Suppressor macrophage treated with lipopolysaccharide for 1 hour (primary cell): ENCODE results near the gene MRPL11.
A peak's percentile ranks its signal among the peaks of the same experiment; 100 is the strongest.

ENCODE experiments used
- DNase-seq, 3 donors: peaks; one replicate each; pipeline ENCODE4 v3.0.0-alpha.2; 2020 to 2022

MRPL11 gene

DNA sequence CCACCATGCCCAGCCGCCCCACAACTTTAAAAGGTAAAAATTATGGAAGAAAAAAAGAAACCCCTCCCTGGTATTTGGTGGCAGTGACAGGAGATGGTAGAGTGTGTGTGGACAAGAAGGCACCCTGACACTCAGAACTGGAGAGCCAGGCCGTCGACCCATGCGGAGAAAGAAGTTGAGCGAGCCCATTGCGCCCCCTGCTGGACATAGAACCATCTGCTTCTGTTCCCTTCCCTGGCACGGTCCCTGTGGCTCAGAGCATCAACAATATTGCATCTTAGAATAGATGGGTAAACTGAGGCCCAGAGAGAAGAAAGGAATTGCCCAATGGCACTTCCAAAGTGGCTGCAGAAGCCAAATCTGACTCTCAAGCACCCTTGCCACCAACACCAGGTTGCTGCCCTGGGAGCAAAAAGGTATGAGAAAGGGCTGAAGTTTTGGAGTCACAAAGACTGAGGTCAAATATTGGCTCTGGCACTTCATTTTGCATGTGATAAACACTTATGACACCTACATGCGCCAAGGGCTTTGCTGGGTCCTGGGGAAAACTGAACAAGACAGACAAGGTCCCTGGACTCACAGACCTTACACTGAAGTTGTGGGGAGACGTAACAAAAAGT lies 8.6 kb downstream of the MRPL11 start:
- DNase-seq: peak; percentile 84 to 94 (median 89)

- DNase-seq: no peak
Measured at GRCh38 chr11:66428933-66429332, 9.7 kb downstream of the MRPL11 start.

DNA sequence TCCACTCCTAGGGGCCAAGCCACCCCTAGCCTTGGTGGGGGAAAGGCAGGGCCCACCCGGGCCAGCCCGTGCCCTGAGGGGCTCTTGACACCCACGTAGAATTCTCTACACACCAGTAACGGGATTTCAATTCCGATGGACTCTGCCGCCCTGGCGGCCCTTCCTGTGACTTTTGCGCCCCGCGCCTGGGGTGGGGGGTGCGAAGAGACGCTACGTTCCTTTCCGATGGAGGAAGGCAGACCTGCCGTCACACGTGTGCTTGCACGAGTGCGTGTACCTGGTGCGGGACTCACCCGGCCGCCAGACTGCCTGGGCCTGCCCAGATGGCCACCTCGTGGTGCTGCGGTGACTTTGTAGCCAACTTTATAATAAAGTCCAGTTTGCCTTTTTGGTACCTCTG lies 12.3 kb downstream of the MRPL11 start:
- DNase-seq: no peak

GRCh38 chr11:66421492-66422205 lies 17.0 kb downstream of the MRPL11 start:
- peak; percentile 84 to 92 (median 88) for DNase-seq

- no peak for DNase-seq
Measured at GRCh38 chr11:66420671-66421476, 17.8 kb downstream of the MRPL11 start, which contains the start of gene NPAS4. NPAS4 (plus strand) TSS chr11:66421035; CDS start chr11:66421180, 145 bp downstream.

GRCh38 chr11:66419825-66420224 lies 18.8 kb downstream of the MRPL11 start:
- DNase-seq: peak in 1 of 3 donors; percentile 27

DNA sequence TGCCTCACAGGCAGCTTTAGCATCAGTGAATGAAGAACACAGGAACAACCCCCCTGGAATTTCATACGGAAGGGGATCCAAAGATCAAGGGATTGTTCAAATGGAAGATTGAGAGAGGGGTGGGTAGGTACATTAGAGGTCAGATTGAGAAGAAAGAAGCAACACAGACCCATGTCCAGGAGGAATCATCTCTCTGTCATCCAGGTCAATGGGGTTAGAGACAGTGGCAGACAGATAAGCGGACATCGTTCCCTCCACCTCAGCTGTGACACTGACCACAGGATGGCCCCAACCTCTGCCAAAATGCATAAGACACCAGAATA lies 19.7 kb downstream of the MRPL11 start:
- no peak for DNase-seq

- peak; percentile 88 to 89 (median 89) for DNase-seq
Measured at GRCh38 chr11:66418168-66418985, 20.3 kb downstream of the MRPL11 start.

DNA sequence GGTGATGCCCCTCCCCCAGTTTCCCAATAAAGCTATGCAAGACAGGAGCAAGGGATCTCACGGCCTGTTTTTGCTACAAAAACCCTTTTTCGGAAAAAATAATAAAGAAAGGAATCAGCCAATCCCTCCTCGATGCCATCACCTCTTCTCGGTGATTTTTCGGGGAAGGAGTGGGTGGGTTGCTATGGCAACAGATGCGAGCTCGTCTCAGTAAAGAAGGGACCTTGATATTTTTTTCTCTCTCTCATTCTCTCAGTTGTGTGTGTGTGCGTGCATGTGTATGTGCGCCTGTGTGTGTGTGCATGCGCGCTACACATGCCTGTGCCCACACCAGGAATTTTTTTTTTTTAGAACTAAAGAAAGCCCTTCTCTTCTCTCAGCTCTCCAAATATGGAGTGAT lies 21.6 kb downstream of the MRPL11 start:
- DNase-seq: no peak

DNA sequence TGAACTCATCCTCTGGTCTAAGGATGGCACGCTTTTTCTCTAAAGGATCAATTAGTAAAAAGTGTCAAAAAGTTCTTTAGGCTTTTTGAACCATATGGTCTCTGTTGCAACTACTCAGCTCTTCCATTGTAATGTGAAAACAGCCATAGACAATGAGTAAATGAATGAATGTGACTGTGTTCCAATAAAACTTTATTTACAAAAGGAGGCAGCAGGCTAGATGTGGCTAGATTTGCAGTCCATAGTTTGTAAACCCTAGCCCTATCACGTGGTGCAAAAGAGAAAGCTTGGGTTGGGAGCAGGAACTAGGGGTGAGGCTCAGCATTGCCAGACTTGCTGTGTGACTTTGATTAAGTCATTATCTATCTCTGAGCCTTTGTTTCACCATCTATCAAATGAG lies 23.2 kb downstream of the MRPL11 start:
- DNase-seq: no peak

DNA sequence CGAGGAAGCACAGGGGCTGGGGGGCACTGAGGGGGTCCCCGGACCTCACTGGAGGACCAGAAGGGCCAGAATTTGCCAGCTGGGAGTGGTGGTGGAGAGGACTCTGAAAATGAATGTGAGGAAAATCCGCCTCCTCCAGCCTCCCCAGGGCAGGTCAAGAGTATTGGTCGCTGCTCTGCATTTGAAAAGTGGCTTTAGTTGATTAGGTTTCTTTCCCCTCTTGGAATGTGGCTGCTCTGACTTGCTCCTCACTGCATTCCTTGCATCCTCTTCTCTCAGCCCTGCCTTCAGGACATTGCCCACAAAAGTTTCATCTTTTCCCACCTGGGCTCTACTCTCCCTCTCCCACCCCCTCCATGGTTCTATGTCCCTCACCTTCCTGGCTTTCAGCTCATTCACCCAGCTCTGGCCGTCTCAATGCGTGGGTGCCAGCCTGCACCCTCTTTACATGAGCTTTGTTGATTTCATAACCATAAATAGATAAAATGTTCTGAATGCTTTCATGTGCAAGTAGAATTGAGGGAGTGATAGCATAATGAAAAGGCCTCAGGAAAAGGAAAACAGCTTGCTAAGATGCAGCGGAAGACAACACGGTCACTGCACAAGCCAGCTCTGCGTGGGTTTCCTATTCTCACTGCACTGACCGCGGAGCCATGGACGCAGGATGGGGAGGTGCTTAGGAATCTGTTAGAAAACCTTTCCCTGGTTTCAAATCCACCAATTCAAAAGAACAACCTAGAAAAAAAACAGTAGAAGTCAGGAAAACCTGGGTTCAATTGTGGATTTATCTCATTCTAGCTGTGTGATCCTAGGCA lies 24.3 kb downstream of the MRPL11 start:
- DNase-seq: no peak

DNA sequence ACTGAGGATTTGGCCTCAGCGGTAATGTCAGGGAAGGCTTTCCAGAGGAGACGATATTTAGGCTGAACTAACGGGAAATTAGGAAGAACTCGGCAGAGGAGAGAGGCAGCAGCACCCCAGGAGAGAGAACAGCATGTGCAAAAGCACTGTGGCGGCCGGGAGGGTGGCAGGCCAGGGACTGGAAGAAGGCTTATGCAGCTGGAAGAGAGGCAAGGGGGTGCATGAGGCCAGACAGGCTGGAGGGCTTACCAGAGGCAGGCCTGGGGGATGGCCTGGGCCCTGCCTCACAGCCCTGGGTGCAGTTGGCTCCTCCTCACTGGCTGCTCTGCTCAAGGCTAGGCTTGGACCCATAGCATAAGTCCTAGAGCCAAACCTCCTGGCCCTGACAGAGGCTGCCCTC lies 25.5 kb downstream of the MRPL11 start:
- no peak for DNase-seq

- DNase-seq: no peak
Measured at GRCh38 chr11:66412110-66412509, 26.5 kb downstream of the MRPL11 start.

DNA sequence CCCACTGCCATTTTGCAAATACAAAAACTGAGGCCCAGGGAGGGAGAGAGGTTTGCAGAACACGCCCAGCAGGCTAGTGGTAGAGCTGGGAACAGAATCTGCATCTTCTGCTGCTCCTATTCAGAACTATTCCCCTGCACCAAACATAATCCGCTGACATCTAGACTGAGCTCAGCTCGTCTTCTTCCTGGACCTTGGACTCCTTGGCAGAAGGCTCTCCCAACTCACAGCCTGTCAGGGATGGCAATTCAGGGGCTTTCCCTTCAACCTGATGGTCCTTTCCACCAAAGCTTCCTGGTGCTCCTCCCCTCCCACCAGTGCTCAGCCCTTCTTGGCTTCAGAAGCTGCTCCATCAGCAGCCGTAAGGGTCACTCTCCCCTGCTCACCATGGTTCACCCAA lies 27.3 kb downstream of the MRPL11 start:
- no peak for DNase-seq

GRCh38 chr11:66410191-66410590 lies 28.5 kb downstream of the MRPL11 start:
- no peak for DNase-seq

DNA sequence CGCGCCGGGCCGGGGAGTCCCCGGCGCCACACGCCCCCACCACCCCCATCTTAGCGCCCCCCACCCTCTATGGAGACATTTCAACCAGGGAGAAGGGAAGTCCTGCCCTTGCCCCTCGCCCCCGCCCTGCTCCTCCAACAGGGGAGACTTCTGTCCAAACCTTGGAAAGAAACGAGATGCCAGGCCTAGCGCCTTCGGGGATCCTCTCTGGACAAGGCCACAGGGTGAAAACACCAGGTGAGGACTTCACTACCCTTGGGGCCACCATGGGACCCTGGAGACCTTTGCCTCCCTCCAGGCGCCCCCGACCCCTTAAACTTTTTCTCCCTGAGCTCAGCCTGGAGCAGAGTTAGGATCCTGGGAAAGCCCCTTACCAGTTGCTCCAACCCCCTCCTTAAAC lies 29.4 kb downstream of the MRPL11 start:
- no peak for DNase-seq

DNA sequence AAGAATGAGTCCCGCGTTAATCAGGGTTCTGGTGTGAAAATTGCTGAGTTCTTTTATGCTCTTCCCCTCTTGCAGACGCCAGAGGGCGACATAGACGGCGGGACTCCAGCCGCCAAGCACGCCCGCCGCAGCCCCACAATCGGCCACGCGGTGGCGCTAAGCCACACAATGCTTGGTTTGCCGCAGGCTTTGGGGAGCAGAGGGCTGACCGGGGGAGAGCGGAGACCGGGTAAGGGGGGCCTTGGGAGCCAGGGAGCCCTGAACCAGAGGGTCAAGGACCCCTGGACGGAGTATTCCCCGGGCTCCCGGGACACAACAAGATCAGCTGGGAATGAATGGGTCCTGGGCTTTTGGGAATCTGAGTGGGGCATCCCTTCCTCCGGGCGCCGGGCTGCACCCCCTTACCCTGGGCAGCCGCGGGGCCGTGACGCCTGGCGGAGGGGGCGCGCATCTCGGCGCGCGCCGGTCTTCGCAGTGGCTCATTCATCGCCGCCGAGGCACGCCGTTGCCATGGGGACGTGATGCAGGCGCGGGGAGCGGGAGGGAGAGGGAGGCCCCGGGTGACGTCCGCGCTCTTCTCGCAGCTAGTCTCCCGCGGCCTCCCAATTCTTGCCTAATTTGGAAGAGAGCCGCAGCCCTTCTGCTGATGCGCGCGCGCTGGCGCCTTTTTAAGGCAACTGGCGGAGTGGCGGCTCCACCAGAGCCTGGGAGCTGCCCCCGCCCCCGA lies 30.0 kb downstream of the MRPL11 start:
- DNase-seq: peak; percentile 90 to 95 (median 94)

- no peak for DNase-seq
Measured at GRCh38 chr11:66407651-66408050, 31.0 kb downstream of the MRPL11 start.

- no peak for DNase-seq
Measured at GRCh38 chr11:66393954-66394353, 44.7 kb downstream of the MRPL11 start.

DNA sequence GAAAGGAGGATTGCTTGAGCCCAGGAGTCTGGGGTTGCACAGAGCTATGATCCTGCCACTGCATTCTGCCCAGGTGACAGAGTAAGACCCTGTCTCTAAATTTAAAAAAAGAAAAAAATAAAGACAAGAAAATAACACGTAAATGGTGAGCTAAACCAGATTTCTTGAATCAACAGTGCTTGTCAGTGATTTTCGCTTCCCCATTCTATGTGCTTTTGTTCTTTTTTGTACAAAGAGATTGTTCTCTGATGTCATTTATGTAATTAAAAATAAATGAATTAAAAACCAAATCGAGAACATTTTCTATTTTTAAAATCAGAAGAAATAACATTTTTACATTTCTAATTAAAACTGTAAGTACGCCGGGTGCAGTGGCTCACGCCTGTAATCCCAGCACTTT lies 47.3 kb downstream of the MRPL11 start:
- DNase-seq: no peak

DNA sequence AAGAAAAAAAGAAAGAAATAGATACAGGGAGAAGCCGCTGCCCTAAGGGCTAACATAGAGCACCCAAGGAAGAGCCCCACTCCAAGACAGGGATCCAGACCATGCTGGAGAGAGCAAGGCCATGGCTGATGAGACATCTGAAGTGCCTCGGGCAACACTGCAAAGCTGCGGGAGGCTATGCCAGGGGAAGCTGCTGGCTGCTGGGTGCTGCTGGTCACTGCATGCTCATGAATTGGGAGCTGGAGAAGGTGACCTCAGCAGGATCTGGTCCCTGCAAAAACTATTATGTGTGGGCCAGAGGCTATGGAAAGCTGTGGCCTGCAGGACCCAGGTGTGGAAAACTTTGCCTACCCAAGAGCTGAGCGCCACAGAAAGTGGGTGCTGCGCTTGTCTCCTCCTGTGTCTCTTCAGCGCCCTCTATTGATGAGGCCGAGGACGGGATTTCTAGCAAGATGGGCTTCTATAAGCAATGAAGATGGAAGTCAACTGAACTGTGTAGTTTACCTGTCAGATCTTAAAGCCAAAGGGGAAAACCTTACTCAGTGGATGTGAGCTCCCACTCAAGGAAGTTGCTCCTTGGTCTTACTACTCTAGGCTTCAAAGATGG lies 49.8 kb downstream of the MRPL11 start:
- peak; percentile 79 to 88 (median 85) for DNase-seq
